HG03025 (cell line): ENCODE measurements around the gene FHIT.

Experiments used
- ATAC-seq: cut with Tn5 transposase; IDR thresholded peaks from one replicate; pipeline ENCODE4 v1.9.1; 2021; ENCODE audit warnings: mild to moderate bottlenecking, moderate library complexity; ENCODE audit not compliant: unreplicated experiment, low FRiP score

Gene FHIT

GRCh38 chr3:60444898-60445437 is 806.3 kb downstream of the FHIT start:
- ATAC-seq, result no peak

DNA sequence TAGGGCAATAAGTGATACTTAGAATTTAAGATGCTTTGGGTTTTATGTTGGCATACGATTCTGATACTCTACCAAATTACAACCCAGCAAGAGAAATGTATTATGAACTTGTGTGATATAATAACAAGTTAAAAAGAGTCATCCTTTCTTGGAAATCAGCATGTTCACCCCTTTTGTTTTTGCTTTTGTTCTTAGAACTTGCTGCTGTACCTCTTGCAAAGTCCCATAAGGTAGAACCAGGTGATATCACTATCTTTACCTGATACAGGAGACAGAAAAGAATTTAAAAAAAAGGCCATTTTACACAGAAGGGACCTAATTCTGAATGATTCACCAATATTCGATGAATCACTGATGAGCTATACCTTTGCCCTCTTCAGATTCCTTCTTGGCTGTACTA is 810.4 kb downstream of the FHIT start:
- ATAC-seq, result no peak

- no peak for ATAC-seq
Measured at GRCh38 chr3:60435941-60436650, 815.2 kb downstream of the FHIT start.

DNA sequence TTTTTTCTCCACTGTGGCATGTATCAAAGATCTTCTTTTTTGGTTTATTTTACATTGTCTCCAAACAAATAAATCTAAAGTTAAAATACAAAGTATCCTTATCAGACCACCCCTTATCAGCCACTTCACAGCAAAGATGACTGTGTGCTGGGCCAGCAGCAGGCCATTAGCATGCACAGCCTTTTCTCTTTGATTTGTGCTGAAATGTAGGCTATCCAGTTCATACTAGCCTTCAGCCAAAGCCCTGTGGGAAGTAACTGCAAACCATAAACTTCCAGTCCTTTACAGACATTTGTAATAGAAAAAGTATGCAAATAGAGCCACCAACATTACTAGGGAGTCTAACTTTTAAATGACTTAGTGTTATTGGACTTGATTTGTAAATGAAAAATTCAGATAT is 816.3 kb downstream of the FHIT start:
- no peak for ATAC-seq

GRCh38 chr3:60434323-60434722 is 816.9 kb downstream of the FHIT start:
- no peak for ATAC-seq

- ATAC-seq, result no peak
Measured at GRCh38 chr3:60431599-60431958, 819.7 kb downstream of the FHIT start.

GRCh38 chr3:60430205-60430604 is 821.0 kb downstream of the FHIT start:
- ATAC-seq, result no peak

DNA sequence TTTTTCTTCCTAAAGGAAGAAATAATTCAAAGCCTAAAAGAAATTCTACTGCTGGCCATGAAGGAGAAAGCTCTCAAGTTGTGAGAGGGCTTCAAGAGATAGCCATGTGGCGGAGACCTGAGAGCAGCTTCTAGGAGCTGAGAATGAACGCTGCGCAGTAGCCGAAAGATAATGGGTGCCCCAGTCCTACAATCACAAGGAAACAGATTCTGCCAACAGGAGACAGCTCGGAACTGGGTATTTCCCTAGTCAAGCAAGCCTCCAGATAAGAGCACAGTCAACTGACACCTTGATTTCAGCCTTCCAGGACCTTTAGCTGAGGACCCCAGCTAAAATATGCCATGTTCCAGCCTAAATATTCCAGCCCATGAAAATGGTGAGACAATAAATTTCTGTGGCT is 824.1 kb downstream of the FHIT start:
- no peak for ATAC-seq

GRCh38 chr3:60424942-60425341 is 826.3 kb downstream of the FHIT start:
- no peak for ATAC-seq

- no peak for ATAC-seq
Measured at GRCh38 chr3:60424034-60424433, 827.2 kb downstream of the FHIT start.

DNA sequence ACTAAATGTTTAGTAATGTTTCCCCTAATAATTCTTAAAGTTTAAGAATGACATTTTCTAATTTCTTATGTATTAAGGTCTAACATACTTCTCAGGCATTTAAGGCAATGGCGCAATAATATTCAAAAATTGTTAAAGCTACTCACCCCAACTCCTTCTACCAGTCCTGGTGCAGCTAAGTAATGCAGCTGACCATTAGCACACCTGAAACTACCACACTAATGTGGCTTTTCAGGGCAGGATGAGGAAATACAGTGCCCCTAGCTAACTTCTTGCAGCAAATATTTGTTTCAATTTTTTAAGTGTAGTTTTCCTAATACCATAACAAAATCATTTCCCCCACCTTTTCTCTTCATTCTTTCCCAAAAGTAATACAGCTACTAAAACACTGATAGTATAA is 827.7 kb downstream of the FHIT start:
- ATAC-seq, result no peak

- ATAC-seq, result no peak
Measured at GRCh38 chr3:60421749-60422446, 829.4 kb downstream of the FHIT start.

DNA sequence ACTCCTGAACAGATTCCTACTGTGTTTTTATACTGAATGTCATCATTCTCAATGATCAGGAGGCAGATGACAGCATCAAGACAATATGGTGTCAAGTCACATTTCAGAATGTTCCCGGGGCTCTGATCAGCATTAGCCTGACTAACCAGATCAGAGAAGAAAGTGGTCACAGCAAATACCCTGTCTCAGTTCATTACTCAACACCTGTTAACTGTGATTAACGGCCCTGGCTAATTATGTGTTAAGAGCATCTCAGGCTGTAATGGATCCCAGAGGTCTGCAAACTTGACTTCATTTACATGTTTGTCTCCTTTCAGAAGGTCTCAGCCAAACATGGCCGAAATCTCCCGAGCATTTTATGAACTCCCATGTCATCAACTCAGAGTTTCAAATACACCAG is 833.7 kb downstream of the FHIT start:
- no peak for ATAC-seq

DNA sequence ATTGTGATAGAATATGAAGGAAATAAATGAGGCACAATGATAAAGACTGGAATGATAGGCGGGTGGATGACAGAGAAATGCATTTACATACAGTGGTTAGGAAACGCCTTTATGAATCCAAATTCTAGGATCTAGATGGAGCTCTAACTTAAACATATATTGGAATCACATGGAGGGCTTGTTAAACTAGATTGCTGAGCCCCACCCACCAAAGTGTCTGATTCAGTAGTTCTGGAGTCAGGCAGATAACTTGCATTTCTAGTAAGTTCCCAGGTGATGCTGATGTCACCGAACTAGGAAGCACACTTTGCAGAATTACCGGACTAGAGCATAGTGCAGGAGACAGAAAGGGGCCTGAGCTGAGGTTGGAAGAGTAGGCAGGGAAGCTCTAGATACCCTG is 837.2 kb downstream of the FHIT start:
- no peak for ATAC-seq

GRCh38 chr3:60413551-60413950 is 837.7 kb downstream of the FHIT start:
- ATAC-seq, result no peak

- no peak for ATAC-seq
Measured at GRCh38 chr3:60403866-60404265, 847.4 kb downstream of the FHIT start.

GRCh38 chr3:60402931-60403330 is 848.3 kb downstream of the FHIT start:
- no peak for ATAC-seq

- no peak for ATAC-seq
Measured at GRCh38 chr3:60399861-60400845, 851.1 kb downstream of the FHIT start.

DNA sequence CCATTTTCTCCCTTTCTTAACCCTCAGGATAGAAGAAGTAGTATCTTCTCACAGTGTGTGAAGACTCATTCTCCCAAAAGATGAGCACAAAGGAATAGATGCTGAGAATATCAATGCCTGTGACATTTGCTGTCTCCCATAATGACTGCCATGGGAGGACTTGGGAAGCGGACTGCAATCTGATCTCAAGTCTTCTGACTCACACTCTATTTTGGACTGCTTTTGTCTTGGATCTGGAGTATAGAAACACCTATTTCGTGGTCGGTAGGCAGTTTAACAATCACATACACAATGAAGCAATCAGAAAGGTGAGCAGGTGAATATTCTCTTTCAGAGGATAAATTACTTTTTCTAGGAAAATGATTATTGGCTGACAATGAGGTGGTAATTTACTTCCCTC is 852.0 kb downstream of the FHIT start:
- ATAC-seq, result no peak

DNA sequence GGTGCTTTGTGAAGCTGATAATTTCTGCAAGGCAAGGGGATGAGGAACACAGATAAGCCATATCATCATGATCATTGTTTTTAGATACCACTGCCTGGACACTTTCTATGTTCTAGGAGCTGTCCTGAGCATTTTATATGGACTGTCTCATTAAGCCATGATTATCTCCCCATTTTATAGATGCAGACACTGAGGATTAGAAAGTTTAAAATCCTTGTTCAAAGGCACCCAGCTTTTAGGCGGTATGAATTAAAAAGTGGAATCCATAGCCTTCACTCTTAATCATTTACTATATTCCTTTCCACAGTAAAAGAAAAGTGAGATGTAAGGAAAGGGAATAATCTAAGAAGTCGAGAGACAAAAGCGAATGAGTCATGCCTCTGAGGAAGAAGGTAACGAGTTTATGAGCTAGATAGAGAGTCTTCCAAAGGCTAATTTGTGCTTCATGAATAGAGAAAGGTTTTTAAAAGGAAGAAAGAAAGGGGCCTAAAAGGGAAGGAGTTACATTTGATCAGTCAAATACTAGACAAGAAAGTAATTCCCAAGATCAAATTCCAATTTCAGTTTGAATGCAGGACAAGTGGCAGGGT is 856.0 kb downstream of the FHIT start:
- ATAC-seq, result no peak

GRCh38 chr3:60393946-60394345 is 857.3 kb downstream of the FHIT start:
- no peak for ATAC-seq
